HEK293T (cell line): ENCODE data around the gene APOL1.
"Not testable (repeated sequence)": the region's sequence is repeated elsewhere in the genome, so short reads cannot be mapped to it uniquely, and the experiment has no call there.

Experiments
- CTCF ChIA-PET: fragments of 350-600 bp; formaldehyde crosslinking; extraction: SDS; loops from one replicate; lab custom pipeline; 2021; ENCODE audit warnings: antibody characterized with exemption, inconsistent platforms; lab: Yijun Ruan, JAX
- POLR2A ChIA-PET: fragments of 350-600 bp; formaldehyde crosslinking; extraction: SDS; loops from one replicate; lab custom pipeline; 2020; ENCODE audit warnings: antibody characterized with exemption, inconsistent platforms; lab: Yijun Ruan, JAX
- DNase-seq: peaks from one replicate; pipeline ENCODE4 v3.0.0; 2012; ENCODE audit warnings: mixed read lengths; ENCODE audit errors: extremely low spot score
- ARNT ChIP-seq: fragments of 450-650 bp; IDR thresholded peaks from 2 replicates; pipeline ENCODE4 v1.6.1; 2017; ENCODE audit warnings: mild to moderate bottlenecking
- BHLHE40 ChIP-seq: fragments of 450-650 bp; IDR thresholded peaks from 2 replicates; pipeline ENCODE4 v1.6.1; 2016; ENCODE audit warnings: mild to moderate bottlenecking, moderate library complexity, borderline replicate concordance
- CTBP1 ChIP-seq: fragments of 450-650 bp; IDR thresholded peaks from 2 replicates; pipeline ENCODE4 v1.6.1; 2016; ENCODE audit warnings: borderline replicate concordance
- ELF4 ChIP-seq: fragments of 450-650 bp; IDR thresholded peaks from 2 replicates; pipeline ENCODE4 v1.6.1; 2017; ENCODE audit warnings: antibody characterized with exemption
- FOXA1 ChIP-seq: fragments of 450-650 bp; IDR thresholded peaks from 2 replicates; pipeline ENCODE4 v1.6.1; 2016; ENCODE audit warnings: mild to moderate bottlenecking
- FOXK2 ChIP-seq: fragments of 450-650 bp; IDR thresholded peaks from 2 replicates; pipeline ENCODE4 v1.6.1; 2016; ENCODE audit warnings: mild to moderate bottlenecking
- FOXM1 ChIP-seq: fragments of 450-650 bp; IDR thresholded peaks from 2 replicates; pipeline ENCODE4 v1.6.1; 2017; ENCODE audit warnings: mild to moderate bottlenecking, borderline replicate concordance
- HDGF ChIP-seq: fragments of 450-650 bp; IDR thresholded peaks from 2 replicates; pipeline ENCODE4 v1.6.1; 2017; ENCODE audit warnings: antibody characterized with exemption, borderline replicate concordance
- L3MBTL2 ChIP-seq: fragments of 450-650 bp; conservative IDR thresholded peaks from 2 replicates; pipeline ENCODE4 v1.6.1; 2016; ENCODE audit warnings: mild to moderate bottlenecking
- LEF1 ChIP-seq: fragments of 450-650 bp; IDR thresholded peaks from 2 replicates; pipeline ENCODE4 v1.6.1; 2017; ENCODE audit warnings: mild to moderate bottlenecking, borderline replicate concordance
- NFRKB ChIP-seq: fragments of 450-650 bp; IDR thresholded peaks from 2 replicates; pipeline ENCODE4 v1.6.1; 2016; ENCODE audit warnings: mild to moderate bottlenecking, moderate library complexity
- SP1 ChIP-seq: fragments of 450-650 bp; IDR thresholded peaks from 2 replicates; pipeline ENCODE4 v1.6.1; 2017
- SUZ12 ChIP-seq: fragments of 450-650 bp; IDR thresholded peaks from 2 replicates; pipeline ENCODE4 v1.6.1; 2016; ENCODE audit warnings: mild to moderate bottlenecking
- TARDBP ChIP-seq: fragments of 450-650 bp; IDR thresholded peaks from 2 replicates; pipeline ENCODE4 v1.6.1; 2016
- ZNF384 ChIP-seq: fragments of 450-650 bp; IDR thresholded peaks from 2 replicates; pipeline ENCODE4 v1.6.1; 2016
- TF ChIP-seq, protein P1 (sequence below): fragments of 450-650 bp; IDR thresholded peaks from 2 replicates; pipeline ENCODE4 v1.6.1; 2016

Gene APOL1

DNA sequence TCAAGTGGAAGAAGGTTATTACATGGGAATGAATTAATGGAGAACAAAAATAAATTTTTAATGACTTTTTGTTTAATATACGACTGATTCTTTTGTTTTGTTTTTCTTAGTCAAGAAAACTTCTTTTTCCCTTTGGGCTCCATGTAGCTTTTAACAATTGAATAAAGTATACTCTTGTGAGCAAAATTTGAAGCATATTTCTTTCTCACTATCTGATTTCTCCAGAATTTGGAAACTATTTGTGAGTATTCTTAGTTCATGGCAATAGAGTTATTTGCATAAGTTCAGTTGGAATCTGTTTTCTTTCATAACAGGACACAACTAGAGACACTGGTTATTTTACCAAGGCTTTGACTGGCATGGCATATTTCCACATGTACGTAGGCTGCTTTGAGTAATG, 3.8 kb upstream of the APOL1 start:
- ChIA-PET POLR2A (interaction anchor here (2.8 kb wide), 1 partner anchor 9 kb away, joined by 13 read pairs; the partner anchor contains the start of gene APOL2), CTCF (no interaction called here)
- TF ChIP-seq ELF4 (no peak), SUZ12 (no peak), FOXM1 (no peak), HDGF (no peak), L3MBTL2 (no peak), CTBP1 (no peak), LEF1 (no peak), NFRKB (no peak), BHLHE40 (no peak), SP1 (no peak), FOXA1 (no peak), TARDBP (no peak)
- TF ChIP-seq, protein P1, sequence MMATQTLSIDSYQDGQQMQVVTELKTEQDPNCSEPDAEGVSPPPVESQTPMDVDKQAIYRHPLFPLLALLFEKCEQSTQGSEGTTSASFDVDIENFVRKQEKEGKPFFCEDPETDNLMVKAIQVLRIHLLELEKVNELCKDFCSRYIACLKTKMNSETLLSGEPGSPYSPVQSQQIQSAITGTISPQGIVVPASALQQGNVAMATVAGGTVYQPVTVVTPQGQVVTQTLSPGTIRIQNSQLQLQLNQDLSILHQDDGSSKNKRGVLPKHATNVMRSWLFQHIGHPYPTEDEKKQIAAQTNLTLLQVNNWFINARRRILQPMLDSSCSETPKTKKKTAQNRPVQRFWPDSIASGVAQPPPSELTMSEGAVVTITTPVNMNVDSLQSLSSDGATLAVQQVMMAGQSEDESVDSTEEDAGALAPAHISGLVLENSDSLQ: no peak
- no peak for DNase-seq

DNA sequence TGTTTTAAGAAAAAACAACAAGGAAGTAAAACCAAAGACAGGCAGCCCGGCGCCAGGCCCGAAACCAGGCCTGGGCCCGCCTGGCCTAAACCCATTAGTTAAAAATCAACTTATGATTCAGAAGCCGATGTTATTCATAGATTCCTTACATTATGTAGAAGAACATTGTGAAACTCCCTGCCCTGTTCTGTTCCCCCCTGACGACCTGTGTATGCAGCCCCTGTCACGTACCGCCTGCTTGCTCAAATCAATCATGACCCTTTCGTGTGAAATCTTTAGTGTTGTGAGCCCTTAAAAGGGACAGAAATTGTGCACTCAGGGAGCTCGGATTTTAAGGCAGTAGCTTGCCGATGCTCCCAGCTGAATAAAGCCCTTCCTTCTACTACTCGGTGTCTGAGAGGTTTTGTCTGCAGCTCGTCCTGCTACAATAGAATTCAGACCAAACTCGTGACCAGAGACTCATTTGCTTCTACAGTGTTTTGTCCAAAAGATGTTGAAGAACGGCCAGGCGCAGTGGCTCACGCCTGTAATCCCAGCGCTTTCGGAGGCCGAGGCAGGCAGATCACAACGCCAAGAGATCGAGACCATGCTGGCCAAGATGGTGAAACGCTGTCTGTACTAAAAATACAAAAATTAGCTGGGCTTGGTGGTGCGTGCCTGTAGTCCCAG, 2.5 kb upstream of the APOL1 start:
- CTCF ChIA-PET, DNase-seq: not testable (repeated sequence)
- POLR2A ChIA-PET: interaction anchor here (2.8 kb wide), 1 partner anchor 11 kb away, joined by 13 read pairs; the partner anchor contains the start of gene APOL2

DNA sequence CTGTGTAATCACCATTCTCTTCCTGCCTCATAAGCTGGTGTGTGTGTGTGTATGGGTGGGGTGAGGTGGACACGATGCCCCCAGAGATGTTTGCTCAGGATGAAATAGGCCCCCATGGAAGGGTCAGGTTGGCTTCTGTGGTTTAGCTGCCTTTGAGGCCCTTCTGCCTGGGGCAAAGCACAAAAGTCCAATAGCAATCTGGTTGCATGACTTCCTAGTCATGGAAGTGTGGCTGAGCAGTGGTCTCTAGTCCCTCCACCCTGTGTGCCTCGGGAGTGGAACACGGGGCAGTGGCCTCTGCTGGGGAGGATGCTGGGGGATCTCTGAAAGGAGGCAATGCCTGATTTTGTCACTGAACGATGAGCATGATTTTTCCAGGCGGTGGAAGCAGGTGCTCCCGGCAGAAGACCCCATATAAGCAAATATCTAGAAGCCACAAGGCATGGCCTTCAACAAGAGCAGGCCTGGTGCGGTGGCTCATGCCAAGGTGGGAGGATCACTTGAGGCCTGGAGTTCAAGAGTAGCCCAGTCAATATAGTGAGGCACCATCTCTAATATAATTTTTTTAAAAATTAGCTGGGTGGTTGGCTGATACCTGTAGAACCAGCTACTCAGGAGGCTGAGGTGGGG, 839 bp upstream of the APOL1 start:
- CTCF ChIA-PET, DNase-seq: not testable (repeated sequence)
- POLR2A ChIA-PET: interaction anchor here (1.2 kb wide), 1 partner anchor 13 kb away, joined by 5 read pairs; the partner anchor contains the start of gene APOL2

GRCh38 chr22:36253523-36254490, 874 bp downstream of the APOL1 start:
- no peak for DNase-seq
- ChIA-PET POLR2A (interaction anchor here (0.7 to 1.2 kb wide), 2 partner anchors 15 kb away, joined by 3 to 5 read pairs; partner anchors contain the start of gene APOL2), CTCF (interaction anchor here (1.9 kb wide), 1 partner anchor 15 kb away, joined by 7 read pairs; the partner anchor contains the start of gene APOL2)
- TF ChIP-seq HDGF (no peak), CTBP1 (no peak), FOXA1 (no peak), ZNF384 (no peak), SP1 (no peak), LEF1 (no peak), SUZ12 (no peak), FOXK2 (no peak), NFRKB (no peak), L3MBTL2 (no peak), FOXM1 (no peak), TARDBP (no peak), BHLHE40 (no peak), ARNT (no peak), ELF4 (no peak)
- TF ChIP-seq, protein P1: no peak

DNA sequence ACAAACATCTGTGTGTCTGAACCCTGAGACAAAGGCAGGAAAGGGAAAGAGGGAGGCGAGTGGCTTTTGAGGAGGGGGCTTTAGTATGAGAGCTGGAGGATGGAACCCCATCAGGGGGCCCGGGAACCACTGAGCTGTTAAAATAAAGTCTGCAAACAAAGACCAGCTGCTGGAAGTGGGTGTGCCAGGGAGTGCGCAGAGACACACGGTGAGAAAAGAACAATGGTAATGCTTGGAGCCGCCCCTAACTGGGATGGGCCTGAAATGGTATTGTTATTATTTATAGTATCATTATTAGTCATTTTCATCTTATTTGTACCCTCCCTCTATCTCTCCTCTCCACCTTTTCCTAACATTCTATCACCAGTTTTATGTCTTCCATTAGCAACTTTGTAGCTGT, 2.6 kb downstream of the APOL1 start:
- DNase-seq, CTCF ChIA-PET: not testable (repeated sequence)
- POLR2A ChIA-PET: interaction anchor here (1.0 kb wide), 1 partner anchor 16 kb away, joined by 3 read pairs; the partner anchor contains the start of gene APOL2

- ChIA-PET CTCF (no interaction called here), POLR2A (interaction anchor here (1.0 kb wide), 1 partner anchor 17 kb away, joined by 3 read pairs; the partner anchor contains the start of gene APOL2)
- TF ChIP-seq ELF4 (no peak), ZNF384 (no peak), FOXM1 (no peak), SP1 (no peak), CTBP1 (no peak), TARDBP (no peak), L3MBTL2 (no peak)
- DNase-seq: no peak
Measured at GRCh38 chr22:36256478-36256877, 3.5 kb downstream of the APOL1 start.

DNA sequence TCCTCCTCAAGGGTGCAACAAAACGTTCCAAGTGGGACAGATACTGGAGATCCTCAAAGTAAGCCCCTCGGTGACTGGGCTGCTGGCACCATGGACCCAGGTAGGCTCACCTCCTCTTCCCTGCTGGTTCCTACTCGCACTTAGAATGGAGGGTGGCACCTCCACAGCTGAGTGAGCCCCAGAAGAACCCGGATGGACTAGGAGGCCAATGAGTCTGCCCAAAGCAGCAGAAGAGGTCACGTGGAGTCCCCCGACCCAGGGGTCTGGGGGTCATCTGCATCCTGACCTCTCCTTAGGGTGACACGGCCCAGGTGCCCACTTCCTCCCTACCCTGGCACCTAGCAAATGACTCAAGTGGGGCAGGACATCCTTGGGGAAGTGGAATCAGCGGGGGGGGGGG, 4.4 kb downstream of the APOL1 start:
- no peak for TF ChIP-seq SP1
- TF ChIP-seq ARNT: no peak
- DNase-seq: no peak
- ChIA-PET POLR2A (no interaction called here), CTCF (no interaction called here)
